Hypothalamus (tissue), 51 donors: ENCODE measurements around the gene FBXL13.
"Not testable (repeated sequence)": the region's sequence is repeated elsewhere in the genome, so short reads cannot be mapped to it uniquely, and the experiment has no call there.

Experiments
- DNase-seq, 51 donors: peaks; one replicate each; lab custom pipeline; 2025; lab: John Stamatoyannopoulos, UW

FBXL13 gene

GRCh38 chr7:102830197-102830596, 244.4 kb downstream of the FBXL13 start:
- no peak for DNase-seq

- no peak for DNase-seq
Observed at GRCh38 chr7:102829075-102829474, 245.5 kb downstream of the FBXL13 start.

GRCh38 chr7:102828286-102828685, 246.3 kb downstream of the FBXL13 start:
- DNase-seq: no peak

- DNase-seq: no peak
Observed at GRCh38 chr7:102823390-102824119, 251.0 kb downstream of the FBXL13 start.

- DNase-seq: no peak
Observed at GRCh38 chr7:102821994-102822747, 252.4 kb downstream of the FBXL13 start.

- DNase-seq: no peak
Observed at GRCh38 chr7:102819151-102819550, 255.4 kb downstream of the FBXL13 start.

- no peak for DNase-seq
Observed at GRCh38 chr7:102817616-102818573, 256.7 kb downstream of the FBXL13 start.

- DNase-seq: no peak
Observed at GRCh38 chr7:102814025-102814471, 260.5 kb downstream of the FBXL13 start.

GRCh38 chr7:102813191-102814024, 261.2 kb downstream of the FBXL13 start:
- no peak for DNase-seq

- no peak for DNase-seq
Observed at GRCh38 chr7:102811942-102812678, 262.5 kb downstream of the FBXL13 start.

GRCh38 chr7:102810916-102811315, 263.7 kb downstream of the FBXL13 start:
- DNase-seq: no peak

GRCh38 chr7:102806613-102807012, 268.0 kb downstream of the FBXL13 start:
- no peak for DNase-seq

- DNase-seq: not testable (repeated sequence)
Observed at GRCh38 chr7:102795987-102796595, 278.5 kb downstream of the FBXL13 start.

- not testable (repeated sequence) for DNase-seq
Observed at GRCh38 chr7:102794567-102794966, 280.0 kb downstream of the FBXL13 start.

GRCh38 chr7:102791831-102792230, 282.8 kb downstream of the FBXL13 start:
- not testable (repeated sequence) for DNase-seq

GRCh38 chr7:102791367-102791766, 283.2 kb downstream of the FBXL13 start:
- not testable (repeated sequence) for DNase-seq

GRCh38 chr7:102790364-102791100, 284.1 kb downstream of the FBXL13 start:
- DNase-seq: not testable (repeated sequence)

- DNase-seq: not testable (repeated sequence)
Observed at GRCh38 chr7:102788770-102789169, 285.8 kb downstream of the FBXL13 start.
